ENCODE data around the gene CADPS.

Gene CADPS

DNA sequence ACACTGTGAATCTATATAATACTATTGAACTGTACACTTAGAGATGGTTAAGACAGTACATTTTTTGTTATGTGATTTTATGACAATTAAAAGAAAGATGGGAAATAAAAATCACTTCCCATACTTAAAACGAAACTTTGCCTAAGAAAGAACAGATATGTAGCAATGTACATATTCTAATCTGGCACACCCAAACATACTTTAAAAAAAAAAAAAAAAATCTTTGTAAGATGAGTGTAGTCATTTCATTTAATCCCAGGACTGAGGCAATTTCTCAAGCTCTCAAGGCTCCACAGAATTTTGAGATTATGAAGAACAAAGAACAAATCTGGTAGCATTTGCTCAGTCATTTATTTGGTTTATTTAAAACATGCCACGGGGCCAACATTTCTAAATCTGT lies 461.5 kb downstream of the CADPS start:
- no peak overlapping the region for H3K9ac ChIP-seq (ENCODE audit: low read depth in 1 of 2, low read length in 2 of 2)
- no peak overlapping the region for H3K27ac ChIP-seq (ENCODE audit: low read depth, low read length)
- H3K27me3 ChIP-seq (ENCODE audit: control insufficient read depth in 1 of 2, insufficient read depth in 2 of 2, low read length in 2 of 2): no peaks in the 10 kb centered on the region
- H3K9me3 ChIP-seq (ENCODE audit: control insufficient read depth in 1 of 2, low read length in 2 of 2): no peaks in the 10 kb centered on the region
- H3K36me3 ChIP-seq (ENCODE audit: control insufficient read depth in 1 of 2, insufficient read depth in 2 of 2, low read length in 2 of 2): no peaks in the 10 kb centered on the region
- H3K4me3 ChIP-seq (ENCODE audit: low read depth in 1 of 2, low read length in 2 of 2): no peak overlapping the region
- no peaks in the 10 kb centered on the region for H3K4me1 ChIP-seq (ENCODE audit: control insufficient read depth in 1 of 2, insufficient read depth in 2 of 2, low read length in 2 of 2)

DNA sequence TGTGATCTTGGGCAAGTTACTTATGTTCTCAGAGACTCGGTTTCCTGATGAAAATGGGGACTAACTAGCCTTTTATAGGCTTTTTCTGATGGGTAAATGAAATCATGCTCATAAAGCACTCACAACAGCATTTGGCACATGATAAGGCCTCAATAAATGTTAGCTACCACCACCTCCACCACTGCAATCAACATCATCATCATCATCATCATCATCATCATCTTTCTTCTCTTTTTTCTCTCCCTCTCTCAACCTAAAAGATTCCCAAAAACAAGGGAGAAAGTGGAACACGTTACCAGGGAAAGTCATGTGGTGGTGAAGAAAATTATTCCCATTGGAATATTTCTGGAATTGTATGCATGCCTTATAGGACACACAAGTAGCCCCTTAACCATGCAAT lies 468.3 kb downstream of the CADPS start:
- H3K9me3 ChIP-seq (ENCODE audit: control insufficient read depth in 1 of 2, low read length in 2 of 2): no peaks in the 10 kb centered on the region
- H3K27ac ChIP-seq (ENCODE audit: low read depth, low read length): no peak overlapping the region
- H3K36me3 ChIP-seq (ENCODE audit: control insufficient read depth in 1 of 2, insufficient read depth in 2 of 2, low read length in 2 of 2): no peaks in the 10 kb centered on the region
- no peak overlapping the region for H3K4me3 ChIP-seq (ENCODE audit: low read depth in 1 of 2, low read length in 2 of 2)
- no peak overlapping the region for H3K9ac ChIP-seq (ENCODE audit: low read depth in 1 of 2, low read length in 2 of 2)
- no peaks in the 10 kb centered on the region for H3K27me3 ChIP-seq (ENCODE audit: control insufficient read depth in 1 of 2, insufficient read depth in 2 of 2, low read length in 2 of 2)
- H3K4me1 ChIP-seq (ENCODE audit: control insufficient read depth in 1 of 2, insufficient read depth in 2 of 2, low read length in 2 of 2): no peaks in the 10 kb centered on the region

DNA sequence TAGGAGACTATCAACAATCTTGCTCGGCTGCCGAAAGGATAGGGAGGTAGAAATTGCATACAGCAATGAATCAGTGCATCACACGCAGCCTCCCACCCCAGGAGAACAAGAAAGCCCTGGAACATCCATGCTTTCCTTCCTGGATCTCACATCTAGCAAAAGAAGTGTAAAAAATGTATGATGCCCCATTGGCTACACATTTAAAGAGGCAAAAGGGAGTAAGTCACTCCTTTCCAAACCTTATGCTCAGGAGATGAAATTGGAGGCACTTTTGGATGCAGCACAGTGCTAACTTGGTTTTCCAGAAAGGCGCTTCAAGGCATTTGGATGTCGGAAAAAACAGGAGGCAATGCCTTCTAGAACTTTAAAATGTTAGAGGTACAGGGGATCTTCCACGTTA lies 469.6 kb downstream of the CADPS start:
- no peaks in the 10 kb centered on the region for H3K9me3 ChIP-seq (ENCODE audit: control insufficient read depth in 1 of 2, low read length in 2 of 2)
- no peak overlapping the region for H3K9ac ChIP-seq (ENCODE audit: low read depth in 1 of 2, low read length in 2 of 2)
- no peaks in the 10 kb centered on the region for H3K27me3 ChIP-seq (ENCODE audit: control insufficient read depth in 1 of 2, insufficient read depth in 2 of 2, low read length in 2 of 2)
- H3K36me3 ChIP-seq (ENCODE audit: control insufficient read depth in 1 of 2, insufficient read depth in 2 of 2, low read length in 2 of 2): no peaks in the 10 kb centered on the region
- H3K27ac ChIP-seq (ENCODE audit: low read depth, low read length): no peak overlapping the region
- H3K4me3 ChIP-seq (ENCODE audit: low read depth in 1 of 2, low read length in 2 of 2): no peak overlapping the region
- H3K4me1 ChIP-seq (ENCODE audit: control insufficient read depth in 1 of 2, insufficient read depth in 2 of 2, low read length in 2 of 2): no peaks in the 10 kb centered on the region

GRCh38 chr3:62405135-62405534 lies 470.1 kb downstream of the CADPS start:
- Histone ChIP-seq H3K9me3 (ENCODE audit: control insufficient read depth in 1 of 2, low read length in 2 of 2) (no peaks in the 10 kb centered on the region), H3K9ac (ENCODE audit: low read depth in 1 of 2, low read length in 2 of 2) (no peak overlapping the region), H3K4me3 (ENCODE audit: low read depth in 1 of 2, low read length in 2 of 2) (no peak overlapping the region), H3K27me3 (ENCODE audit: control insufficient read depth in 1 of 2, insufficient read depth in 2 of 2, low read length in 2 of 2) (no peaks in the 10 kb centered on the region), H3K4me1 (ENCODE audit: control insufficient read depth in 1 of 2, insufficient read depth in 2 of 2, low read length in 2 of 2) (no peaks in the 10 kb centered on the region), H3K36me3 (ENCODE audit: control insufficient read depth in 1 of 2, insufficient read depth in 2 of 2, low read length in 2 of 2) (no peaks in the 10 kb centered on the region), H3K27ac (ENCODE audit: low read depth, low read length) (no peak overlapping the region)

DNA sequence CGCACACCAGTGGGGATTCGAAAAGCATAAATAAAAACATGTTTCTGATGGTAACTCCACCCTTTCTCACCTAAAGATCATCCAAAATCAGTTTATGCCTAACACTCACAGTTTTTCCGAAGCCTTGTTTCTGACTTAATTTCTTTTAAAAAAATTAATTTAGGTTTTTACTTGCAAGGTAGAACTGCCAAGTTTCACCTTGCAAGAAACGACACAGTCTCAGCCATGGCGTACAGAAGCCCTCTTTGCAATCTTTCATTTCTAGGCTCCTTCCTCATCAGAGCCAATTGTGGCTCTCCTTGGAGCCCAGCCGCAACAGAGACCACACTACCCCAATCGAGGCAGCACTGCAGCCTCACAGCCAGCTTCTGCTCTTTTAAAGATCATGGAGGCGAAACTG lies 470.9 kb downstream of the CADPS start:
- H3K36me3 ChIP-seq (ENCODE audit: control insufficient read depth in 1 of 2, insufficient read depth in 2 of 2, low read length in 2 of 2): no peaks in the 10 kb centered on the region
- H3K27ac ChIP-seq (ENCODE audit: low read depth, low read length): no peak overlapping the region
- H3K9me3 ChIP-seq (ENCODE audit: control insufficient read depth in 1 of 2, low read length in 2 of 2): no peaks in the 10 kb centered on the region
- H3K4me1 ChIP-seq (ENCODE audit: control insufficient read depth in 1 of 2, insufficient read depth in 2 of 2, low read length in 2 of 2): no peaks in the 10 kb centered on the region
- H3K27me3 ChIP-seq (ENCODE audit: control insufficient read depth in 1 of 2, insufficient read depth in 2 of 2, low read length in 2 of 2): no peaks in the 10 kb centered on the region
- H3K9ac ChIP-seq (ENCODE audit: low read depth in 1 of 2, low read length in 2 of 2): no peak overlapping the region
- H3K4me3 ChIP-seq (ENCODE audit: low read depth in 1 of 2, low read length in 2 of 2): no peak overlapping the region

GRCh38 chr3:62403765-62404164 lies 471.5 kb downstream of the CADPS start:
- Histone ChIP-seq H3K4me1 (ENCODE audit: control insufficient read depth in 1 of 2, insufficient read depth in 2 of 2, low read length in 2 of 2) (no peaks in the 10 kb centered on the region), H3K27me3 (ENCODE audit: control insufficient read depth in 1 of 2, insufficient read depth in 2 of 2, low read length in 2 of 2) (no peaks in the 10 kb centered on the region), H3K9ac (ENCODE audit: low read depth in 1 of 2, low read length in 2 of 2) (no peak overlapping the region), H3K9me3 (ENCODE audit: control insufficient read depth in 1 of 2, low read length in 2 of 2) (no peaks in the 10 kb centered on the region), H3K27ac (ENCODE audit: low read depth, low read length) (no peak overlapping the region), H3K36me3 (ENCODE audit: control insufficient read depth in 1 of 2, insufficient read depth in 2 of 2, low read length in 2 of 2) (no peaks in the 10 kb centered on the region), H3K4me3 (ENCODE audit: low read depth in 1 of 2, low read length in 2 of 2) (no peak overlapping the region)

DNA sequence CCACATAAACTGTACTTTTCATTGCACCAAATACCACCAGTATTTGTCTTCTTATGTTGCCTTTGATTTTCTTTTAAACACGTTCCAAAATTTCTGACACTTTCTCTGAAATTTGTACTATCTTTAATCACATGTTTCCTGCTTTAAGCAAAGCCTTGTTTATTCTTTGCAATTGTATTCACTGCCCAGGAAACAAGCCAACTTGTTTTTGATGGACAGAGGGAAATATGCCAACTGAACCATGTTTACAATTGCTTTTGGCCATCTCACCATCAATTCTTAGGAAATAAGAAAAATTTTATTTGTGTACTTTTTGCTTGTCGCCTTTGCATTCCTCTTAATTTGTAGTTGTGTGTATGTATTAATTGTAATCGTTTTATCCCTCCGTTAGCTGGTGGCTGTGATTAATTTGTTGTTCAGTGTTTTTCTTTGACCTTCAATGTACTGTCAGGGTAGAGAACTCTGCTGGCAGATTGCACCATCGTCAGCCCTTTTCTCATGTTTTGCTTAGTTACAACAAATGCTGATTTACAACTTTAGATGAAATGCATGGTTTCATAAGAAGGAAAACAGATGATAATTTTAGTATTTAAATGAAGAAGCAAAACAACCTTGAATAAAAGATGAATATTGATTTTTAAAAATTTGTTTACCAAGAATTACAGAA lies 482.5 kb downstream of the CADPS start:
- no peak overlapping the region for H3K27ac ChIP-seq (ENCODE audit: low read depth, low read length)
- H3K4me3 ChIP-seq (ENCODE audit: low read depth in 1 of 2, low read length in 2 of 2): no peak overlapping the region
- H3K27me3 ChIP-seq (ENCODE audit: control insufficient read depth in 1 of 2, insufficient read depth in 2 of 2, low read length in 2 of 2): no peaks in the 10 kb centered on the region
- no peaks in the 10 kb centered on the region for H3K4me1 ChIP-seq (ENCODE audit: control insufficient read depth in 1 of 2, insufficient read depth in 2 of 2, low read length in 2 of 2)
- no peaks in the 10 kb centered on the region for H3K36me3 ChIP-seq (ENCODE audit: control insufficient read depth in 1 of 2, insufficient read depth in 2 of 2, low read length in 2 of 2)
- no peaks in the 10 kb centered on the region for H3K9me3 ChIP-seq (ENCODE audit: control insufficient read depth in 1 of 2, low read length in 2 of 2)
- H3K9ac ChIP-seq (ENCODE audit: low read depth in 1 of 2, low read length in 2 of 2): no peak overlapping the region

GRCh38 chr3:62387251-62387650 lies 488.0 kb downstream of the CADPS start:
- Histone ChIP-seq H3K4me3 (ENCODE audit: low read depth in 1 of 2, low read length in 2 of 2) (no peak overlapping the region), H3K27ac (ENCODE audit: low read depth, low read length) (no peak overlapping the region)

DNA sequence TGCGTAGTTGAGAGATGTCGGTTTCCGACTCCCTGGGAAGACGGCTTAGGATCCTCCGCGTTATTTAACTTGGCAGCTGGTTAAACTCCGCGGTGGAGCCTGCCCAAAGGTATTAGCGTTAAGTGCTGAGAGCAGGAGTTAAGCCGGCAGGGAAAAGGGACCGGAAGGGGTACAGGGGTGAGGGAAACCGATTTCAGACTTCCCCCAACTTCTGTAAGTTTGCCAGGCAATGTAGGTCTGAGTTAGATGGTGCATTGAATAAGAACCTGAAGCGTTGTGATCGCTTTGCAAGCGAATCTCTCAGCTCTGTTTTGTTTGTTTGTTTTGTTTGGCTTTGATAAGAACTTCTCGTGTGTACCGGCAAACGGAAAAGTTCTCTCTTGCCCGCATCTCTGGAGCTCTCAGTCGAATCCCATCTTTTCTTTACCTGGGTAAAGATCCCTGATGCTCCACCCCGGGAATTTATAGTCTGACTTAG lies 495.9 kb downstream of the CADPS start:
- no peak overlapping the region for H3K27ac ChIP-seq (ENCODE audit: low read depth, low read length)
- H3K4me3 ChIP-seq (ENCODE audit: low read depth in 1 of 2, low read length in 2 of 2): no peak overlapping the region
- H3K27me3 ChIP-seq (ENCODE audit: control insufficient read depth in 1 of 2, insufficient read depth in 2 of 2, low read length in 2 of 2): peaks cover 50 to 70% of the 10 kb centered on the region in 2 donors
- H3K36me3 ChIP-seq (ENCODE audit: control insufficient read depth in 1 of 2, insufficient read depth in 2 of 2, low read length in 2 of 2): no peaks in the 10 kb centered on the region
- no peaks in the 10 kb centered on the region for H3K4me1 ChIP-seq (ENCODE audit: control insufficient read depth in 1 of 2, insufficient read depth in 2 of 2, low read length in 2 of 2)
- no peaks in the 10 kb centered on the region for H3K9me3 ChIP-seq (ENCODE audit: control insufficient read depth in 1 of 2, low read length in 2 of 2)
- no peak overlapping the region for H3K9ac ChIP-seq (ENCODE audit: low read depth in 1 of 2, low read length in 2 of 2)

More at GRCh38 chr3:62387251-62387650, 488.0 kb downstream of the CADPS start:
- Histone ChIP-seq H3K36me3 (ENCODE audit: control insufficient read depth in 1 of 2, insufficient read depth in 2 of 2, low read length in 2 of 2) (no peaks in the 10 kb centered on the region), H3K4me1 (ENCODE audit: control insufficient read depth in 1 of 2, insufficient read depth in 2 of 2, low read length in 2 of 2) (no peaks in the 10 kb centered on the region), H3K27me3 (ENCODE audit: control insufficient read depth in 1 of 2, insufficient read depth in 2 of 2, low read length in 2 of 2) (peaks cover 0 to 4% of the 10 kb centered on the region in 2 donors), H3K9me3 (ENCODE audit: control insufficient read depth in 1 of 2, low read length in 2 of 2) (no peaks in the 10 kb centered on the region), H3K9ac (ENCODE audit: low read depth in 1 of 2, low read length in 2 of 2) (no peak overlapping the region)

- Histone ChIP-seq H3K4me3 (ENCODE audit: low read depth in 1 of 2, low read length in 2 of 2) (no peak overlapping the region), H3K9me3 (ENCODE audit: control insufficient read depth in 1 of 2, low read length in 2 of 2) (no peaks in the 10 kb centered on the region), H3K27me3 (ENCODE audit: control insufficient read depth in 1 of 2, insufficient read depth in 2 of 2, low read length in 2 of 2) (peaks cover 54 to 75% of the 10 kb centered on the region in 2 donors), H3K27ac (ENCODE audit: low read depth, low read length) (no peak overlapping the region), H3K4me1 (ENCODE audit: control insufficient read depth in 1 of 2, insufficient read depth in 2 of 2, low read length in 2 of 2) (no peaks in the 10 kb centered on the region), H3K9ac (ENCODE audit: low read depth in 1 of 2, low read length in 2 of 2) (no peak overlapping the region), H3K36me3 (ENCODE audit: control insufficient read depth in 1 of 2, insufficient read depth in 2 of 2, low read length in 2 of 2) (no peaks in the 10 kb centered on the region)
Measured at GRCh38 chr3:62378921-62379320, 496.3 kb downstream of the CADPS start.

Data from duodenal mucosa (tissue), 2 donors.